Body of pancreas (tissue), 4 donors: ENCODE results near the gene MSH2.

Experiments
- POLR2A ChIP-seq, 3 donors: fragments of 450-650 bp; IDR thresholded peaks; one replicate each; pipeline ENCODE4 v1.6.1; 2016; ENCODE audit warnings: antibody characterized with exemption in 3 of 3, mild to moderate bottlenecking in 2 of 3
- TF ChIP-seq, protein P1 (sequence below), 7 experiments: fragments of 450-650 bp in 4 of 7; fragments of 200-600 bp in 3 of 7; sonication (generic) in 3 of 7; IDR thresholded peaks; one replicate each; pipeline ENCODE4 v1.5.1; 2016 to 2019; ENCODE audit warnings: antibody characterized with exemption in 7 of 7

DNA sequence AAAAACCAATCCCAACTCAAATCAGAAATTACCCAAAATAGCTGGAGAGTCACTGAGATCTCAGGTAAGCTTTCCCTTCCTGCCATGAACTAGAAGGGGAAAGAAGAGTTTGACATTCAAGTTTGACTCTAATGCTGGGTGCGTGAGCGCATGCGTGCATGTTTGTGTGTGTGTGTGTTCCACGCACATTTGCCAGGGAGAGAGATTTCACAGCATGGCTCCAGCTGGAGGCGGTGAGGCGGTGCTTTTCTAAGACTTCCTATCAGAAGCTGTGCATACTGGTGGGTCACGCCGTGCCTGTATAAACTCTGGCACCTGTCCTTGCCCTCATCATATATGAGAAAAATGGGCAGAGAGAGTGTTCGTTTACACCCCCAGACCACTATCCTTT lies 116.2 kb downstream of the MSH2 start:
- TF ChIP-seq, protein P1, sequence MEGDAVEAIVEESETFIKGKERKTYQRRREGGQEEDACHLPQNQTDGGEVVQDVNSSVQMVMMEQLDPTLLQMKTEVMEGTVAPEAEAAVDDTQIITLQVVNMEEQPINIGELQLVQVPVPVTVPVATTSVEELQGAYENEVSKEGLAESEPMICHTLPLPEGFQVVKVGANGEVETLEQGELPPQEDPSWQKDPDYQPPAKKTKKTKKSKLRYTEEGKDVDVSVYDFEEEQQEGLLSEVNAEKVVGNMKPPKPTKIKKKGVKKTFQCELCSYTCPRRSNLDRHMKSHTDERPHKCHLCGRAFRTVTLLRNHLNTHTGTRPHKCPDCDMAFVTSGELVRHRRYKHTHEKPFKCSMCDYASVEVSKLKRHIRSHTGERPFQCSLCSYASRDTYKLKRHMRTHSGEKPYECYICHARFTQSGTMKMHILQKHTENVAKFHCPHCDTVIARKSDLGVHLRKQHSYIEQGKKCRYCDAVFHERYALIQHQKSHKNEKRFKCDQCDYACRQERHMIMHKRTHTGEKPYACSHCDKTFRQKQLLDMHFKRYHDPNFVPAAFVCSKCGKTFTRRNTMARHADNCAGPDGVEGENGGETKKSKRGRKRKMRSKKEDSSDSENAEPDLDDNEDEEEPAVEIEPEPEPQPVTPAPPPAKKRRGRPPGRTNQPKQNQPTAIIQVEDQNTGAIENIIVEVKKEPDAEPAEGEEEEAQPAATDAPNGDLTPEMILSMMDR (IDR thresholded peaks at IDR 0.05) = no peak
- no peak for TF ChIP-seq POLR2A (IDR thresholded peaks at IDR 0.05)
